ENCODE results near the gene ACVR1.

GRCh38 chr2:157788201-157788600, 87.9 kb downstream of the ACVR1 start:
- TF ChIP-seq POLR2AphosphoS5 (IDR thresholded peaks at IDR 0.05; ENCODE audit: low read depth) (no peak), CTCF (conservative IDR thresholded peaks at IDR 0.05; ENCODE audit: low read depth in 2 of 2) (no peak), JUNB (IDR thresholded peaks at IDR 0.05; ENCODE audit: unreplicated experiment) (no peak), CREB1 (CRISPR knock-in tag; IDR thresholded peaks at IDR 0.05; ENCODE audit: low read depth) (no peak), EZH2 (IDR thresholded peaks at IDR 0.05; ENCODE audit: low read depth, unreplicated experiment) (no peak), EZH2phosphoT487 (IDR thresholded peaks at IDR 0.05; ENCODE audit: unreplicated experiment) (no peak), ETS1 (IDR thresholded peaks at IDR 0.05) (no peak), ZNF331 (CRISPR knock-in tag; IDR thresholded peaks at IDR 0.05; ENCODE audit: low read depth) (no peak), REST (IDR thresholded peaks at IDR 0.05; ENCODE audit: unreplicated experiment) (no peak), NANOG (IDR thresholded peaks at IDR 0.05; ENCODE audit: borderline replicate concordance) (no peak), ZNF462 (CRISPR knock-in tag; IDR thresholded peaks at IDR 0.05) (no peak)

Data from GM23338 (cell line).